Effector memory CD8-positive, alpha-beta T cell (primary cell): Measurements from ENCODE around the gene KIAA2012.

Experiments
- ATAC-seq: fragments of 150-1000 bp; cut with Tn5 transposase; replicated peaks from 2 replicates; pipeline ENCODE4 v1.10.0; 2021; ENCODE audit warnings: mild to moderate bottlenecking, moderate library complexity
- DNase-seq, 3 experiments: peaks; one replicate each; pipeline ENCODE4 v3.0.0; 2021
- H3K27ac Mint-ChIP-seq, 2 donors: one replicate each; pipeline ENCODE4 v1.8.0; 2022; ENCODE audit warnings: mild to moderate bottlenecking in 2 of 2, mixed read lengths in 2 of 2, moderate library complexity in 2 of 2
- H3K27me3 Mint-ChIP-seq, 2 donors: one replicate each; pipeline ENCODE4 v1.8.0; 2022; ENCODE audit warnings: mixed read lengths in 2 of 2
- H3K36me3 Mint-ChIP-seq: one replicate; pipeline ENCODE4 v1.8.0; 2022; ENCODE audit warnings: mild to moderate bottlenecking, moderate library complexity, mixed read lengths; ENCODE audit not compliant: insufficient read depth
- H3K4me1 Mint-ChIP-seq, 2 donors: one replicate each; pipeline ENCODE4 v1.8.0; 2022; ENCODE audit warnings: low read depth in 2 of 2, mixed read lengths in 2 of 2
- H3K4me3 Mint-ChIP-seq, 2 donors: one replicate each; pipeline ENCODE4 v1.8.0; 2022; ENCODE audit warnings: mild to moderate bottlenecking in 2 of 2, mixed read lengths in 2 of 2, moderate library complexity in 2 of 2
- H3K9me3 Mint-ChIP-seq, 2 donors: one replicate each; pipeline ENCODE4 v1.8.0; 2022; ENCODE audit warnings: mixed read lengths in 2 of 2

Gene KIAA2012

DNA sequence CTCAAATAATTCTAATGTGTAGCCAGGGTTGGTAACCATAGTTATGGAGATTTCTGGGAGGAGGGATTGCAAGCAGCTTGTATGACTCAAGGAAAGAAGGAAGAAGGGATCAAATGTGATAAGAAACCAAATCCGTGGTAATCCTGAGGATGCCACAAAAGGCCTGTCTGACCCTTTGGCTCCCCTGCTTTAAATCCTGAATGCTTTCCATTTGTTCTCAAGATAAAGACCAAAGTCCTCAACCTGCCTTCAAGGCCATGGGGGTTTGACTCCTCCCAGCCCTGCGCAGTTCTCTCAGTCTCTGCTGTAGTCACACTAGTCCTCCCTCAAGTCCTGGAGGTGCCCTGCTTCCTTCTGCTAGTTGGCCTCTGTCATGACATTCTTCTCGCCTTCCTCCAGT, 91.4 kb downstream of the KIAA2012 start:
- DNase-seq, result no peak
- no peak for ATAC-seq
- Mint-ChIP-seq H3K4me3 (no peak overlapping the region), H3K9me3 (no peaks in the 10 kb centered on the region), H3K36me3 (no peaks in the 10 kb centered on the region), H3K27ac (no peak overlapping the region), H3K27me3 (no peaks in the 10 kb centered on the region), H3K4me1 (no peaks in the 10 kb centered on the region)

- Mint-ChIP-seq H3K9me3 (no peaks in the 10 kb centered on the region), H3K27me3 (peaks cover 0 to 6% of the 10 kb centered on the region in 2 donors), H3K36me3 (no peaks in the 10 kb centered on the region), H3K4me1 (no peaks in the 10 kb centered on the region), H3K4me3 (no peak overlapping the region), H3K27ac (no peak overlapping the region)
- ATAC-seq (no peak), DNase-seq (no peak)
Measured at GRCh38 chr2:202165208-202165607, 92.2 kb downstream of the KIAA2012 start.

DNA sequence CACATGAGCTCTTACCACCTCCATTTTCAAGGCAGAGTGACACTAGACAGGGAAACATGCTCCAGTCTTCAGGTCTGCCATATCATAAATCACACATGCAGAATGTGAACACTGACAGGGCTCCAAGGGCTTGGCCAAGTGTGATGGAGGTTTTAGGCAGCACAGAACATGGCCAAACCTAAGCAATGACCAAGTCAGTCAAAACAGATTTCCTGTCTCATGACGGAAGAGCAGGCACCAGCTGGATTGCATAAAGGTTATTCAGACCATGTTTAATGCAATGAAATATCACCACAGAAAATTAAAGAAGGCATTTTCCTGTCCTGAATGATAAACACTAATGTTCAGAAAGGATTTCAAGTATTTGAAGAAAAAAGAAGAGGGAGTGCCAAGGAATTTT, 92.9 kb downstream of the KIAA2012 start:
- H3K4me3 Mint-ChIP-seq, result no peak overlapping the region
- H3K27ac Mint-ChIP-seq, result no peak overlapping the region
- H3K36me3 Mint-ChIP-seq, result no peaks in the 10 kb centered on the region
- H3K9me3 Mint-ChIP-seq, result no peaks in the 10 kb centered on the region
- peaks cover 0 to 14% of the 10 kb centered on the region in 2 donors for H3K27me3 Mint-ChIP-seq
- H3K4me1 Mint-ChIP-seq, result no peaks in the 10 kb centered on the region
- DNase-seq (no peak), ATAC-seq (no peak)

DNA sequence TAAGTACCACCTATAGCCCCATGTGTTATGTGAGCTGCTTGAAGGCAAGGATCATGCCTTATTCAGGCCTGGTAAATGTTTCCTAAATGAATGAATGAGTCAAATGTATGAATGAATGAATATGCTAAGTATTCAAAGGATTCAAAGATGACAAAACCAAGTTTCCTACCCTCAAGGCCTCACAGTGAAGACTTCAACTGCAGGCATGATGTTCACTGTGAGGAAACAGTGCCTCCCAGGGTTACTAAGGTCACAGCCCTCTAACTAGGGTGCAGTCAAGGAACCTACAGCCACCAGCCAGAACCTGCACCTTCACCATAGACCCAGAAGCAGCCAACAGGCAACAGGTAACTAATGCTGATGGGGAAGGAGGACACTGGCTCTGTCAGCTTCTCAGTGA, 96.1 kb downstream of the KIAA2012 start:
- no peaks in the 10 kb centered on the region for H3K9me3 Mint-ChIP-seq
- no peak overlapping the region for H3K27ac Mint-ChIP-seq
- ATAC-seq (no peak), DNase-seq (no peak)
- peaks cover 0 to 19% of the 10 kb centered on the region in 2 donors for H3K27me3 Mint-ChIP-seq
- no peak overlapping the region for H3K4me3 Mint-ChIP-seq
- H3K4me1 Mint-ChIP-seq, result peaks cover 3 to 4% of the 10 kb centered on the region in 2 donors
- H3K36me3 Mint-ChIP-seq, result no peaks in the 10 kb centered on the region

- Mint-ChIP-seq H3K27me3 (peaks cover 0 to 19% of the 10 kb centered on the region in 2 donors), H3K27ac (no peak overlapping the region), H3K4me3 (no peak overlapping the region), H3K36me3 (no peaks in the 10 kb centered on the region), H3K9me3 (no peaks in the 10 kb centered on the region), H3K4me1 (peaks cover 3 to 4% of the 10 kb centered on the region in 2 donors)
- DNase-seq, result no peak
- ATAC-seq, result no peak
Measured at GRCh38 chr2:202169832-202170424, 96.9 kb downstream of the KIAA2012 start.

DNA sequence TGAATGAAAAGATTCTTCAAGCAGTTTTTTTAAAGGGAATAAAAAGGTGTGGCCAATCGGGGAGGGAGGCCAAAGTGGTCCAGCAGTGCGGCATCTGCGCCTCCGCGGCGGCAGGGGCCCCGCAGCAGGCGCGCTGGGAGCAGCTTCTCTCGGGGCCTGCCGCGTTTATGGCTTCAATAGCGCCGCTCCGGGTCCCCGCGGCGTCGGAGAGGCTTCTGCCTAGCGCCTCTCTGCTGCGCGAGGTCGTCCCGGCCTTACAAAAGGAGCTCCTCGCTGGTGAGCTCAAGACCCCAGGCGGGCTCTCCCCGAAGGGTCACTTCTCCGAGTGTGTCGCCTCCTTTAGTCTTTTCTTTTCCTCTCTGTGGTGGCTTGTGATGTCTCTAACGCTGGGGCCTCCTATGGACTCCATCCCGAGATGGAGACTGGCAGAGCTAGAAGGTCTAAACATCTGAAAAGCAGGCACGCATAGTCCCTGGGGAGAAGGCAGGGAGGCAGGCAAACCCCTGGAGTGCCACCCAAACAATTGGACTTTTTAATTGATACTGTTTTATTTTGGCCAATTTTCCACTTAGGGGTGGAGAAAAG, 98.3 kb downstream of the KIAA2012 start:
- DNase-seq (no peak), ATAC-seq (no peak)
- H3K9me3 Mint-ChIP-seq, result no peaks in the 10 kb centered on the region
- peaks cover 3 to 4% of the 10 kb centered on the region in 2 donors for H3K4me1 Mint-ChIP-seq
- H3K27ac Mint-ChIP-seq, result no peak overlapping the region
- H3K27me3 Mint-ChIP-seq, result peaks cover 0 to 19% of the 10 kb centered on the region in 2 donors
- H3K36me3 Mint-ChIP-seq, result no peaks in the 10 kb centered on the region
- H3K4me3 Mint-ChIP-seq, result no peak overlapping the region

DNA sequence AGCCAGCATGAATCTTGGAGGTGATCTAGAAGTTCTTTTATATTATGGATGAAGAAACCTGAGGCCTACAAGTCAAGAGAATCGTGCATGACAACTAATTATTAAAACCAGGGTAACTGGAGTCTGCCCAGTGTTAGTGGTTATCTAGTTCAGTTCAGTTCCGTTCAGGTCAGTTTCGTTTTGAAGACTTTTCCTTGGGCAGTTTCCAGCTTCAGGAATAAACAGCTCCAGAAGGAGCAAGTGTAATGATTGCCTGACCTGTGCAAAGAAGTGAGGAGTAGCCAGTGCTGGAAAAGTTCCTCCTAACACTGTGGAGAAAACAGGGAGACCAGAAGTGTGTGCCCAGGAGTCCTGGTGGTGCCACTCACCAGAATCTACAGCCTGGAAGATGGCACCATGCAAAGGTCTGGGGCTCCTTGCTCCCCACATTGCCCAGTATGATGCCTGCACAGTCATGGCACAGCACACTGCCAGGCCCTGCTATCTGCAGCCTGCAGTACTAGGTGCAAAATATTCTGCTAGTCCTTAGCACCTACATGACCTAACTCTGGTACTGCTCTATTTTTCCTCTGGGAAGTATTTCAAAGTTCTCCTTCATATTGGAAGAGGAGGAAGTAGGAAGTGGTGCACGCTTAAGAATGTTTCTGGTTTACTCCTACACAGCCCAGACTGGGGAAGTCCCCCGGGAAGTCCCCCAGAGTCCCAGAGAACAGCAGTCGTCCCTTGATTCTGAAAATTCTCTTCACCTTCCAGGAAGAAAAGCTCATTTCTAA, 99.6 kb downstream of the KIAA2012 start:
- no peak overlapping the region for H3K4me3 Mint-ChIP-seq
- no peaks in the 10 kb centered on the region for H3K9me3 Mint-ChIP-seq
- peak overlapping the region in 1 of 2 donors; percentile 60 for H3K27ac Mint-ChIP-seq
- DNase-seq (no peak), ATAC-seq (no peak)
- no peaks in the 10 kb centered on the region for H3K36me3 Mint-ChIP-seq
- H3K27me3 Mint-ChIP-seq, result peaks cover 0 to 19% of the 10 kb centered on the region in 2 donors
- H3K4me1 Mint-ChIP-seq, result peaks cover 3 to 4% of the 10 kb centered on the region in 2 donors

DNA sequence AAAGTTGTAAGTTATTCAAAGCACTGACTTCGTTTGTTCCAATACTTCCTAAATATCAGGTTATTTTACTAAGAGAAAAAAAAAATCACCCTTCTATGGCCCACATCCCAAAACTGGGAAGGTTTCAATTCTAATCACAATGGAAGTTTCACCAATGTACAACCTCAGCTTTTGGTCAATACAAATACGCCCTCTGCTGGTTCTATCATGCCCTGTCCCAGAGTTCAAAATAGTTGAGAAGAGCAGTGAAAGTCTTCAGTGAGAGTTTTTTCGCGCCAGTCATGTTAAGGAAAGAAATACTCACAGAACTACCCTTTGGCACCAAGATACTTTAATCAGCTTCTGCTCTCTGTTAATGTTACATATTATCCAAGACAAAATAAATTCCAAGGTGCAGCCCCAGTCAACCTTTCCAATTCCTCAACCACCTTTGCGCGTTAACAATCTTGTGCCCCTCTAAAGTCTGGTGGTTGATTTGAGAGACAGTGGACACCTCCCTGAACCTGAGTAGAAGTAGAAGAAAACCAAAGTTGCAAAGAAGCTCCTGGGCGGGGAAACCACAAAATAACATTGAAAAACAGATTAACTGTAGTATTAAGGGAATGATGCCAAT, 105.4 kb downstream of the KIAA2012 start:
- ATAC-seq (peak; percentile 61), DNase-seq (peak; percentile 39 to 58 (median 44))
- Mint-ChIP-seq H3K9me3 (no peaks in the 10 kb centered on the region), H3K27me3 (peaks cover under 1 to 17% of the 10 kb centered on the region in 2 donors), H3K4me1 (no peaks in the 10 kb centered on the region), H3K4me3 (no peak overlapping the region), H3K36me3 (no peaks in the 10 kb centered on the region), H3K27ac (no peak overlapping the region)

DNA sequence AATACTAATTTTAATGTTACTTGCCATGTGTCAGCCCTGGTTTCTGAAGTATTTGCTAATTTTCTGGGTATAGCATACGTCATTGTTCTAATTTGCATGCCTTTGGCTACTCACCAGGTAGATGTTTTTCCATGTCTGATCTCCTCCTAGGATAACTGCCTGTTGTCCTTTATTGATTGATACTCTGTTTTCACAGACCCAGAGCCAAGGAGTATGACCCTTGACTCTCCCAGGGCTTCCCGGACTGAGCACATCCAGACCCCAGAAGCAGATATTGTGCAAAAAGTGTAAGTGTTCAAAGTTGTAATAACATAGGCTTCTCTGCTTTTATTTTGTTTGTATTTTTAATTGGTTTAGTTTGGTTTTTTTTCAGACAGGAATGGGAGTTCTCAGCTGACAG, 111.5 kb downstream of the KIAA2012 start:
- no peak overlapping the region for H3K27ac Mint-ChIP-seq

DNA sequence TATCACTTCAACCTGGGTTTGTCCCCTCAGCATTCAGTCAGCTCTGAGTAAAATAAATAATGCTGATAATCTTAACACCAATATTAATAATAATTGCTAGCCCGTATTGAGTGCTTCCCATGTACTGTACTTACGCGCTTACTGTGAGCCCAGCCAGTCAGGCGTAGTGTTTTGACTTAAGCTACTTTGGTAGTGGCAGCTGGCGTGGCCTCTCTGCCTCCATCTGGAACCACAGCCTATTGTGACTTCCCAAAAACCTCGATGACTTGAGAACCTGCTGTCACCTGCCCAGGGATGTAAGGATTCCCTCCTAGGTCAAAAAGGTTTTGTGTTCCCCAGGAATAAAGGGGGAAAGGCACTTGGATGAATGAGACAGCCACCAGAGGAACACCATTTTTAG, 112.1 kb downstream of the KIAA2012 start:
- Mint-ChIP-seq H3K27me3 (peaks cover 32 to 52% of the 10 kb centered on the region in 2 donors), H3K36me3 (no peaks in the 10 kb centered on the region), H3K4me3 (no peak overlapping the region), H3K27ac (no peak overlapping the region), H3K4me1 (no peaks in the 10 kb centered on the region), H3K9me3 (no peaks in the 10 kb centered on the region)
- ATAC-seq (no peak), DNase-seq (no peak)

More for the DNA sequence above, 111.5 kb downstream of the KIAA2012 start:
- Mint-ChIP-seq H3K36me3 (no peaks in the 10 kb centered on the region), H3K4me3 (no peak overlapping the region), H3K9me3 (no peaks in the 10 kb centered on the region), H3K4me1 (no peaks in the 10 kb centered on the region), H3K27me3 (peaks cover 26 to 49% of the 10 kb centered on the region in 2 donors)
- ATAC-seq, result no peak
- no peak for DNase-seq

GRCh38 chr2:202186641-202187202, 113.7 kb downstream of the KIAA2012 start:
- no peak overlapping the region for H3K4me3 Mint-ChIP-seq
- no peak for DNase-seq
- no peak for ATAC-seq
- no peaks in the 10 kb centered on the region for H3K4me1 Mint-ChIP-seq
- peaks cover 41 to 52% of the 10 kb centered on the region in 2 donors for H3K27me3 Mint-ChIP-seq
- H3K36me3 Mint-ChIP-seq, result no peaks in the 10 kb centered on the region
- H3K9me3 Mint-ChIP-seq, result no peaks in the 10 kb centered on the region
- H3K27ac Mint-ChIP-seq, result no peak overlapping the region

- Mint-ChIP-seq H3K27ac (no peak overlapping the region), H3K27me3 (peaks cover 41 to 51% of the 10 kb centered on the region in 2 donors), H3K4me1 (no peaks in the 10 kb centered on the region), H3K9me3 (no peaks in the 10 kb centered on the region), H3K4me3 (no peak overlapping the region), H3K36me3 (no peaks in the 10 kb centered on the region)
- no peak for DNase-seq
- no peak for ATAC-seq
Measured at GRCh38 chr2:202187570-202187969, 114.5 kb downstream of the KIAA2012 start.

GRCh38 chr2:202193305-202193704, 120.2 kb downstream of the KIAA2012 start:
- H3K9me3 Mint-ChIP-seq, result no peaks in the 10 kb centered on the region
- peaks cover 32 to 33% of the 10 kb centered on the region in 2 donors for H3K27me3 Mint-ChIP-seq
- H3K27ac Mint-ChIP-seq, result no peak overlapping the region
- no peak for ATAC-seq
- no peak overlapping the region for H3K4me3 Mint-ChIP-seq
- H3K4me1 Mint-ChIP-seq, result peaks cover 0 to 4% of the 10 kb centered on the region in 2 donors
- H3K36me3 Mint-ChIP-seq, result peaks cover 2% of the 10 kb centered on the region
- no peak for DNase-seq
